Measurements from ENCODE around the gene EIF2B2.

The EIF2B2 gene

DNA sequence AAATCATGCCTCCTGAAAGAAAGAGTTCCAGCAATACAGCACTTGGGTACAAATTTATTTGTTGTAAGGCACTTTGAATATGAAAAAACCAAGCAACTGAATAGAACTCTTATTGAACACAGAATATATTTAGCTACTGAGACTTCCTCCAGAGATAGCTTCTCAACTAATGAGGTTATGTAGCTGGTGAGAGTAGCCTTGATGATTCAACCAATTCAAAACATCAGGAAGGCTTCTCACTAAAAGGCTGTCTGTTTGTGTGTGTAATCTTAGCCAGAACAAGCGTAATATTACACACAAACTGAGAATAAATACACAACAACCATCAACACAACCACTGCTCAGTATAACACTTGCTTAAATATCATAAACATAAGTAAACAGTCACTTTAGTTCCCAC is 20.4 kb downstream of the EIF2B2 start:
- no peak for TF ChIP-seq POLR2A (IDR thresholded peaks at IDR 0.05; ENCODE audit: low read length)
- TF ChIP-seq GATA1 (IDR thresholded peaks at IDR 0.05; ENCODE audit: low read depth, low read length), result no peak
- DNase-seq, result no peak

DNA sequence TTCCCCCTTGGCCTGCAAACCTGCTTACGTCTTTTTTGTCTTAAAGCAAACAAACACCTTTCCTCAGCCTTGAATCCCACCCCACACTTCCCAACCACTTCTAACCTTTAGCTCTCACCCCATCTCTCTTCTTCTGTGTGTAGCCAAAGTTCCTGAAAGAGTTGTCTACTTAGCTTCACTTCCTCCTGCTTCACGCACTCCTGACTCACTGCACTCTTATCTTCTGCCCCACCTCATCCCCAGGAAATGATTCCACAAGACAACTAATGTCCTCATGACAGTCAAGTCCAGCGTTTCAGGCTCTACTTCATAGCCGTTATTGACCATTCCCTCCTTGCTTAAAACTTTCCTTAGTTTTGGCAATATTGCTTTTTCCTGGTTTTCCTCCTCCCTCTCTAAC is 22.4 kb downstream of the EIF2B2 start:
- TF ChIP-seq POLR2A (IDR thresholded peaks at IDR 0.05; ENCODE audit: low read length) (no peak), GATA1 (IDR thresholded peaks at IDR 0.05; ENCODE audit: low read depth, low read length) (no peak)
- DNase-seq, result peak in 1 of 2 experiments; percentile 62

DNA sequence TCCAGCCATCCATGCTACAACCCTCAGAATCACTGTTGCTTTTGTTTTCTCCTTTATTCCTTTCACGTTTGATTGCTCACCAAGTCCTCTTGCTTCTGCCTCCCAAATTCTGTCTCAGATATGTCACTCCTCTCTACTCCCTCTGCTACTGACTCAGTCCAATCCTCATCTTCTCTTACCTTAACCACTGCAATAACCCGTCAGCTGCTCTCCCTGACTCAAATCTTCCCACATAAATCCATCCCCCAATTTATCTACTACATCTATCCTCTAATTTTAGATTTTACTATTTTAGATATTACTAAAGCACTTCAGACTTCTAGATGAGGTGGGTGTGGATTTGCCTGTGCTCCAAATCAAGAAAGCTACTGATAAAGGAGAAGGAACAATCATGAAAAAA is 23.2 kb downstream of the EIF2B2 start:
- DNase-seq, result peak in 1 of 2 experiments; percentile 16
- TF ChIP-seq GATA1 (IDR thresholded peaks at IDR 0.05; ENCODE audit: low read depth, low read length), result no peak
- no peak for TF ChIP-seq POLR2A (IDR thresholded peaks at IDR 0.05; ENCODE audit: low read length)

DNA sequence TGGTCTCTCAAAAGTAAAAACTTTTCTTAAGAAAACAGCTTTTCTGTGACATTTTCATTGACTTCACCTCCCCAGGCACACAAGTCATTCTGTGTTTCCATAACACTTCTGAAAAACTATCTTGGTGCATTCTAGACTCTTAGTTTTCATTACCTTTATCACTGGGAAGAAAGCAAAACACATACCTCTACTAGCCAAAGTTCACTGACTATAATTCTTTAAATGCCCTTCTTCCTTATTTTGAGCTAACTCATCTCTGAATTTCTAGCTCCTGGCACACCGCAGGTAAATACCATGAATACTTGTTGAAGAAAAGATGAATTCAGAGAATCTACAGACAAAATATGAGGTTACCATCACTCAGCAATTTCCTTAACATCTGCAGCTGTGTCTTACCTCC is 27.4 kb downstream of the EIF2B2 start:
- DNase-seq, result no peak
- no peak for TF ChIP-seq GATA1 (IDR thresholded peaks at IDR 0.05; ENCODE audit: low read depth, low read length)
- no peak for TF ChIP-seq POLR2A (IDR thresholded peaks at IDR 0.05; ENCODE audit: low read length)

DNA sequence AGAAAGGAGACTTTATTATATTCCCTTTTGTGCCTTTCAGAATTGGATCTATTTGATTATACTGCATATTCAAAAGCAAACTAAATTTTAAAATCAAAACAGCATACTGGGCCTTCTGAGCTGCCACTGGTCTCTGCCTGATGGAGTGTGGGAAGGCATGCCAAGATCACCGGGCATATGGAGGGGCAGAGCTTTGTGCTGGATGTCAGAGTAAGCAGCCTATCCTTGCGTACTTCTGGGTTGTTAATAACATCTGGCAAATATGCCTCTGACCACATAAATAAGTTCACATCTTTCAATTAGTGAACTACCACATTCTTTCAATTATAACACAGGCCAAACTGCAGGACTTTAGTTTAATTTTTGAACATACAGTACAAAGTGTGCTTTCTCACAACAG is 30.2 kb downstream of the EIF2B2 start:
- TF ChIP-seq POLR2A (IDR thresholded peaks at IDR 0.05; ENCODE audit: low read length) (no peak), GATA1 (IDR thresholded peaks at IDR 0.05; ENCODE audit: low read depth, low read length) (no peak)
- DNase-seq, result no peak

DNA sequence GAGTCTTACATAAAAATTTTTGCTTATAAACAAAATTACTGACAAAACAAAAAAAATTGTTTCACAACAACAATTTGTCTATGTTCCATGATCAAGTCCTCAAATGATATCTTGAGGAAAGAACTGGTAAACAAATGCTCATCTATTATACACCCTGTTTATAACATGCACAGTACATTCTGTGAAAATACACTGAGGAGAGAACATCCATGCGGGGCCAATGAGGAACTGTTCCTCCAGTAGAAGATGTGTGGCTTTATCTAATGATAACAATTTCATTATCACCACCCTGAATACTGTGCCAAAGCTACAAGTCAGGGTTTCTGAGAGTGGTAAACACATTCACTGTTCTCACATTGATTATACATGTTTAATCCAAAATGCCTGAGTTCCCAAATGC is 37.8 kb downstream of the EIF2B2 start:
- TF ChIP-seq POLR2A (IDR thresholded peaks at IDR 0.05; ENCODE audit: low read length) (no peak), GATA1 (IDR thresholded peaks at IDR 0.05; ENCODE audit: low read depth, low read length) (no peak)
- DNase-seq, result peak; percentile 40 to 66

DNA sequence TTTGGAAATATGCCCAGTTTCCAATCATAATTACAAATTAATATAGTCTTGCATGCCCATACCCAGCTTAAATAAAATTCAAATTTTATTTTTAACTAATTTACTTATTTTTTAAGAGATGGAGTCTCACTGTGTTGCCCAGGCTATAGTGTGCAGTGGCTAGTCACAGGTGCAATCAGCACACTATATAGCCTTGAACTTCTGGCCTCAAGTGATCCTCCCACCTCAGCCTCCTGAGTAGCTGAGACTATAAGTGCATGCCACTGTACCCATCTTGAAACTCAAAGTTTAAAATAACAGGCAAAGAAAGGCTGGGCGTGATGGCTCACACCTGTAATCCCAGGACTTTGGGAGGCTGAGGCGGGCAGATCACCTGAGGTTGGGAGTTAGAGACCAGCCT is 38.2 kb downstream of the EIF2B2 start:
- TF ChIP-seq POLR2A (IDR thresholded peaks at IDR 0.05; ENCODE audit: low read length) (no peak), GATA1 (IDR thresholded peaks at IDR 0.05; ENCODE audit: low read depth, low read length) (no peak)
- no peak for DNase-seq

DNA sequence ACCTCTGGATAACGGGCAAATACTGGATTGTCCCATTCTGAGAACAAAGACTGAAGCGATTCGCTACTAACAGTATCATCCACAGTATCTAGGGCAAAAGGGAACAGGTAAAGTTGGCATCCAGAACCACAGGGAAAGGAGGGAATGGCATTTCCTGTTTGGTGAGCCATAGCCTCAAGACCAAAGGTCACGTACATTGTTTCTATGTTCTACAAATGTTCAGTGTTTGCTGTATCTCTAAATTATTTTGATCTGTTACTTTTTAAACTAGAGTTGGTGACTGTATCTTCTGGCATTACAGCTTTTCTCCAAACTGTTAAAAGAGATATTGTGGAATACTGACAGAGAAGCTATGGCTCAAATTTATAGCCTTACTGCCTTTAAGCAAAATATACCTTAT is 38.9 kb downstream of the EIF2B2 start:
- DNase-seq, result no peak
- TF ChIP-seq POLR2A (IDR thresholded peaks at IDR 0.05; ENCODE audit: low read length), result no peak

DNA sequence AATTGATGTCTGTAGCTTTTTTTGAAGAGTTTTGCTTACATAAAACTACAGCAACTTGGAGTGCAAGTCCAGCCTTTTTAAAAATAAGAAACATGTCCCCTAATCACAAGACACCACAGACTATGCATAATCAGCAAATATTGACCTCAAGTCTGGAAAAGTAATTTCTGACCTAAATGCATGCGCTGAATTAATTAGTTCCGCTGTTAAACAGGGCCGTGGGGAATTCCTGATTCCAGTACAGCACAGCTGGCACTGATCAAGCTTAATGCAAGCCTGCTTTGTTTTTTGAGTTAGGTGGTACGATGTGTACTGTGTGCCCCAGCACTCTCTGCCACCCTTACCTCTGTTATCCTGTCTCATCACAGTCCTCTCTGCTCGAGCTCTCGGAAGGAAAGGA is 39.3 kb downstream of the EIF2B2 start:
- TF ChIP-seq GATA1 (IDR thresholded peaks at IDR 0.05; ENCODE audit: low read depth, low read length) (no peak), POLR2A (IDR thresholded peaks at IDR 0.05; ENCODE audit: low read length) (no peak)
- DNase-seq, result no peak

DNA sequence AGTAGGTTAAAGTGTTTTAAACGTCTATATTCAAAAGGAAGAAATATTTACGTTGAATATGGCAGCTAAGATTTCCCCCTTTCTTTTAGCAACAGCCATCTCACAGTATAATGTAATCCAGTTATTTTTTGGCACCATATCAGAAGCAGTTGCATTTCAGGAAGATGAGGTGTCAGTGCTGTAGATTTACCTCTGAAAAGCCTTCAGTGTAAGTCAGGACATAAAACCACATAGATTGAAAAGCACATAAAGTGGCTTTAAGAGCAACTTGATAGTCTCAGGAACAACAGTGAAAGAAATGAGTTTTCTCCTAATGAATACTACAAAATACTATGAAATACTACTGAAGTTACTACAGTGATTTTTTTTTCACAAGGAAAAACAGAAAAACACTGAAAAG is 41.6 kb downstream of the EIF2B2 start:
- DNase-seq, result no peak
- TF ChIP-seq POLR2A (IDR thresholded peaks at IDR 0.05; ENCODE audit: low read length) (no peak), GATA1 (IDR thresholded peaks at IDR 0.05; ENCODE audit: low read depth, low read length) (no peak)

DNA sequence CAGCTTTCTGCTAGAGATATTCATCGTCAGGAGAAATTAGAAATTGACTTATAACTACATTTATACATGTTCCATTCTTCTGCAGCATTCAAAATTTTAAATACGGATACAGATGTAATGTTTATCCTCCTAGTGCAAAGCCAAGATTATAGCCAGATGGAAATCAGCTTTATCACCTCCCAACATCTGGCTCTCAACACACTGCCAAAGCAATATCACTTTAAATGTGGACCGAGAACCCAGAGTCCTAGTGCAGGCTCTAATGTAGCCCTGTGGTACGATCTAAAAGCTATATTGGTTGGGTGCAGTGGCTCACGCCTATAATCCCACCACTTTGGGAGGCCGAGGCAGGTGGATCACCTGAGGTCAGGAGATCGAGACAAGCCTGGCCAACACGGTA is 42.0 kb downstream of the EIF2B2 start:
- peak in 1 of 2 experiments; percentile 66 for DNase-seq
- no peak for TF ChIP-seq POLR2A (IDR thresholded peaks at IDR 0.05; ENCODE audit: low read length)
- no peak for TF ChIP-seq GATA1 (IDR thresholded peaks at IDR 0.05; ENCODE audit: low read depth, low read length)

DNA sequence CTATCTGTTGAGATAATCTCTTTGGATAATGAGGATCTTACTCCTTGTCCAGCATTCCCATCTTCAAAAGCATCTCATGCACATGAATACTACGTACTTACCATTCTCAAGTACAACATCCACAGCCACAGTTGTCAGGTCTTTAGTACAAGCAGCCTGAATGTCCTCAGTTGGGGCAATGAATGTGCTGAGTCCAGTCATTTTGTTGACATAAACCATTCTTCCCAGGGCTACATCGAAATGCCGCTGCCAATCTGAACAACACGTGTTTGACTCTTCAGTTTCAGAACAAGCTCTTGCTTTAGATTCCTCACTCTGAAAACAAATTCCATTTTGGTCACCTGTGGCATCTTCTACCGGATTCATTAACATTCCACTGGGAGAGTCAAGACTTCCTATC is 43.6 kb downstream of the EIF2B2 start:
- TF ChIP-seq GATA1 (IDR thresholded peaks at IDR 0.05; ENCODE audit: low read depth, low read length) (no peak), POLR2A (IDR thresholded peaks at IDR 0.05; ENCODE audit: low read length) (no peak)
- no peak for DNase-seq

DNA sequence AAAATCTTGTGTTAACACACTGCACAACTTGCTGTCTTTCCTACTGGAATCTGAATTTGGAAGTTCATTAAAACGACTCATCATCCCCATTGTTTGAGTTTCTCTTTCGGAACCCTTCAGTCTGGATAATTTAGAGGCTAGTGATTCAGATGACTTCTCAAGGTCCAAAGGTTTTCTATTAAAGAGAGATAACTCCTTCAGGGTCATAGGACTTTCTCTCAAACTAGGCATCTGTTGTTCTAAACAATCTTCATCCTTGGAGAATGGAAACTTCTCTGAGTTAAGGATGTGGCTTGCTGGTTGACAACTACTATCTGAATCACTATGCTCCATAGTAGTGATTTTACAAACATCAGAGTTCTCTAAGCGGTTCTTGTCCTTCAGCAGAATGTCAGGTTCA is 44.2 kb downstream of the EIF2B2 start:
- DNase-seq, result no peak
- TF ChIP-seq GATA1 (IDR thresholded peaks at IDR 0.05; ENCODE audit: low read depth, low read length) (no peak), POLR2A (IDR thresholded peaks at IDR 0.05; ENCODE audit: low read length) (no peak)

DNA sequence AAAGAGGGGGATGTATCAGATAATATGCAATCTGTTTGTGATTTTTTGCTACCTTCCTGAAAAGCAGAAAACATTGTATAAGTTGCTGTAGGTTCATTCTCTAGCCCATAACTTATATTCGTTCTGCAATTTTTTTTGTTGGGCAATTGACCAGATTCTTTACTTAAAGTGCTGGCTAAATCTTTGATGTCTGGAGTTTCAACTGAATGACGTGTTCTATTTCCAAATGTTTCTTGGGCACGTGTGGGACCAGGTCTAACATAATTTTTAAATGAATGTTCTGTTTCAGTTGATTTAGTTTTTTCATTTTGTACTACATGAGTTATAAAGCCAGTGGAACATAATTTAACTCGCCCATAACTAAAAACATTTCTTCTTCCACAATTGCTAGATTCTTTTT is 44.8 kb downstream of the EIF2B2 start:
- TF ChIP-seq GATA1 (IDR thresholded peaks at IDR 0.05; ENCODE audit: low read depth, low read length) (no peak), POLR2A (IDR thresholded peaks at IDR 0.05; ENCODE audit: low read length) (no peak)
- no peak for DNase-seq

DNA sequence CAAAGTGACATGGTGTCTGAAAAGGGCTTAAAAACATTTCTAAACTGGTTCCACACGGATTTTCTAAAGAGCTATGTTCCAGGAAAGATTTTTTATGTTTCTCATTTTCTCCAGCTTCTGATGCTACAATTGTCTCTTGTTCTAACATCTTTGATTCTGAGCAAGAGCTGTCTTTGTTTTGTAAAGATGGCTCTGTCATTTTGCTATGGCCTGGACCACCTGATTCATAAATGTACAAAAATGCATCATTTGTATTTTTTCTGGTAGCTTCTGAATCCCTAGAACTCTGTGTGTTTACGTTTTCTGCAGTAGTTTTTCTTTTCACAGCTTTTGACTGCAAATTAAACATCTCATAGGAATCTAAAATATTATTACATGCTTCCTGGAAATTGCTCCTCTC is 45.4 kb downstream of the EIF2B2 start:
- TF ChIP-seq POLR2A (IDR thresholded peaks at IDR 0.05; ENCODE audit: low read length) (no peak), GATA1 (IDR thresholded peaks at IDR 0.05; ENCODE audit: low read depth, low read length) (no peak)
- no peak for DNase-seq

DNA sequence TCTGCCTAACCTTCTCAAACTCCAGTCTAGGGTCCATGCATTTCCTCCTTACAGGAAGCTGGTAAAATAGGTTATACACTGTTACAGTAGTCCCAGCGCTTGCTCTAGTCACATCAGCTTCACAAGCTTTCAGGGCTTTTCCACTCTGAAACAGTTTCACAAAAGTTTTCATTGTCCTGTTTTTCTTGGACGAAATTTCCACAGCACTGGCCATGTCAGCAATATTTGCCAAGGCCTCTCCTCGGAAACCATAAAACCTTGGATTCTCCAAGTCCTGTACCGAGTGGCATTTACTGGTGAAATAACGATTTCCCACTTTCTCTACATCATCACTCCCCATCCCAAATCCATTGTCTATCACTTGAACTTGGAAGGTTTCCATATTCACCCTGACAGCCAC is 46.4 kb downstream of the EIF2B2 start:
- TF ChIP-seq GATA1 (IDR thresholded peaks at IDR 0.05; ENCODE audit: low read depth, low read length) (no peak), POLR2A (IDR thresholded peaks at IDR 0.05; ENCODE audit: low read length) (no peak)
- no peak for DNase-seq
